ENCODE results near the gene TMEM271.

Gene TMEM271

GRCh38 chr4:590313-590841 is 14.3 kb upstream of the TMEM271 start:
- H3K27ac ChIP-seq (ENCODE audit: low read length): no peak overlapping the region
- no peaks in the 10 kb centered on the region for H3K36me3 ChIP-seq (ENCODE audit: control insufficient read depth in 2 of 2, insufficient read depth in 2 of 2, low read length in 2 of 2)
- peaks cover 0 to 4% of the 10 kb centered on the region in 2 donors for H3K27me3 ChIP-seq (ENCODE audit: control insufficient read depth in 1 of 2, insufficient read depth in 2 of 2, low read length in 2 of 2)
- peaks cover 0 to 4% of the 10 kb centered on the region in 2 donors for H3K9me3 ChIP-seq (ENCODE audit: control insufficient read depth in 2 of 2, low read length in 2 of 2)
- no peak overlapping the region for H3K9ac ChIP-seq (ENCODE audit: low read length in 2 of 2)
- H3K4me3 ChIP-seq (ENCODE audit: low read length in 2 of 2): no peak overlapping the region
- no peaks in the 10 kb centered on the region for H3K4me1 ChIP-seq (ENCODE audit: control insufficient read depth, insufficient read depth, low read length)

DNA sequence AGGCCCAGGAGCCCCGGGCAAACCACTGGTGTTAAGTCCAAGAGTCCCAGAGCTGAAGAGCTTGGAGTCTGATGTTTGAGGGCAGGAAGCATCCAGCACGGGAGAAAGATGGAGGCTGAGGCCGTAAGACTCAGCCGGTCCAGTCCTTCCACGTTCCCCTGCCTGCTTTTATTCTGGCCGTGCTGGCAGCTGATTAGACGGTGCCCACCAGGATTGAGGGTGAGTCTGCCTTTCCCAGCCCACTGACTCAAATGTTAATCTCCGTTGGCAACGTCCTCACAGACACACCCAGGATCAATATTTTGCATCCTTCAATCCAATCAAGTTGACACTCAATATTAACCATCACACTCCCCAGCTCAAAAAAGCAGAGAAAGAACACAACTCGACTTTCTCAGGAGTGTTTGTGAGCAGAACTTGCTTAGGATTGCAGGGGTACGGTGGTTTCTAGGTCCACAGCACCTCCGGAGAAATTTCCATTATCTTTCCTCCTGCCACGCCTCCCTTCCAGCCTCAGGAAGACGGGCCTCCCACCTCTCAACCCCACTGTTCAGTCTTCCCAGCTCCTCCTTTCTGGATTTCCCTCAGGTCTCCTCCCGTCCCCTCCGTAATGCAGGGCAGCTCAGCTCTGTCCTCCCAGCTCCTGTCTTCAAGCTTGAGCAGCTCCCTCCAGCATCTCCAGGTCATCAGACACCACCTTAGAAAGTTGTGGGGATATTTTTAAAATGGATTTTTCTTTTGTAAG is 13.3 kb upstream of the TMEM271 start:
- peaks cover 0 to 4% of the 10 kb centered on the region in 2 donors for H3K27me3 ChIP-seq (ENCODE audit: control insufficient read depth in 1 of 2, insufficient read depth in 2 of 2, low read length in 2 of 2)

GRCh38 chr4:588351-588849 is 12.3 kb upstream of the TMEM271 start:
- Histone ChIP-seq H3K27me3 (ENCODE audit: control insufficient read depth in 1 of 2, insufficient read depth in 2 of 2, low read length in 2 of 2) (peaks cover 0 to 4% of the 10 kb centered on the region in 2 donors), H3K9ac (ENCODE audit: low read length in 2 of 2) (no peak overlapping the region), H3K4me3 (ENCODE audit: low read length in 2 of 2) (no peak overlapping the region), H3K4me1 (ENCODE audit: control insufficient read depth, insufficient read depth, low read length) (no peaks in the 10 kb centered on the region), H3K36me3 (ENCODE audit: control insufficient read depth in 2 of 2, insufficient read depth in 2 of 2, low read length in 2 of 2) (no peaks in the 10 kb centered on the region), H3K27ac (ENCODE audit: low read length) (no peak overlapping the region), H3K9me3 (ENCODE audit: control insufficient read depth in 2 of 2, low read length in 2 of 2) (peaks cover 0 to 4% of the 10 kb centered on the region in 2 donors)

More for the DNA sequence above, 13.3 kb upstream of the TMEM271 start:
- H3K27ac ChIP-seq (ENCODE audit: low read length): no peak overlapping the region
- H3K36me3 ChIP-seq (ENCODE audit: control insufficient read depth in 2 of 2, insufficient read depth in 2 of 2, low read length in 2 of 2): no peaks in the 10 kb centered on the region
- no peak overlapping the region for H3K9ac ChIP-seq (ENCODE audit: low read length in 2 of 2)
- no peaks in the 10 kb centered on the region for H3K4me1 ChIP-seq (ENCODE audit: control insufficient read depth, insufficient read depth, low read length)
- H3K9me3 ChIP-seq (ENCODE audit: control insufficient read depth in 2 of 2, low read length in 2 of 2): peaks cover 0 to 4% of the 10 kb centered on the region in 2 donors
- no peak overlapping the region for H3K4me3 ChIP-seq (ENCODE audit: low read length in 2 of 2)

- Histone ChIP-seq H3K9me3 (ENCODE audit: control insufficient read depth in 2 of 2, low read length in 2 of 2) (peaks cover 0 to 4% of the 10 kb centered on the region in 2 donors), H3K4me3 (ENCODE audit: low read length in 2 of 2) (no peak overlapping the region), H3K27me3 (ENCODE audit: control insufficient read depth in 1 of 2, insufficient read depth in 2 of 2, low read length in 2 of 2) (peaks cover 0 to 4% of the 10 kb centered on the region in 2 donors), H3K4me1 (ENCODE audit: control insufficient read depth, insufficient read depth, low read length) (no peaks in the 10 kb centered on the region), H3K9ac (ENCODE audit: low read length in 2 of 2) (no peak overlapping the region), H3K27ac (ENCODE audit: low read length) (no peak overlapping the region), H3K36me3 (ENCODE audit: control insufficient read depth in 2 of 2, insufficient read depth in 2 of 2, low read length in 2 of 2) (no peaks in the 10 kb centered on the region)
Measured at GRCh38 chr4:587671-588350, 11.7 kb upstream of the TMEM271 start.

DNA sequence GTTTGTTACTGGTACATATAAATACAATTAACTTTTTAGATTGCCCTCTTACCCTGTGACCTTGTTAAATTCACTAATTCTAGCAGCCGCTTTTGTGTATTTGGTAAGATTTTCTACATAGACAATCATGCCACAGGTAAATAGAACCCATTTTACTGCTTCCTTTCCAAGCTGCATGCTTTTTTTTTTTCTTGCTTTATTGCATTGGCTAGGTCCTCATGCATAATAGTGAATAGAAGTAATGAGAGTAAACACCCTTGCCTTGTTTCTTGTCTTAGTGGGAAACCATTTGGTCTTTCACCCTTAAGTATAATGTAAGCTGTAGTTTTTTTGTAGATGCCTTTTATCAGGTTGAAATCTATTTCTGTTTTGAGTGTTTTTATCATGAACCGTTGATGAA is 7.7 kb upstream of the TMEM271 start:
- Histone ChIP-seq H3K9me3 (ENCODE audit: control insufficient read depth in 2 of 2, low read length in 2 of 2) (peaks cover 0 to 4% of the 10 kb centered on the region in 2 donors), H3K9ac (ENCODE audit: low read length in 2 of 2) (no peak overlapping the region), H3K4me3 (ENCODE audit: low read length in 2 of 2) (no peak overlapping the region), H3K4me1 (ENCODE audit: control insufficient read depth, insufficient read depth, low read length) (no peaks in the 10 kb centered on the region), H3K36me3 (ENCODE audit: control insufficient read depth in 2 of 2, insufficient read depth in 2 of 2, low read length in 2 of 2) (no peaks in the 10 kb centered on the region), H3K27me3 (ENCODE audit: control insufficient read depth in 1 of 2, insufficient read depth in 2 of 2, low read length in 2 of 2) (peaks cover 10 to 14% of the 10 kb centered on the region in 2 donors), H3K27ac (ENCODE audit: low read length) (no peak overlapping the region)

DNA sequence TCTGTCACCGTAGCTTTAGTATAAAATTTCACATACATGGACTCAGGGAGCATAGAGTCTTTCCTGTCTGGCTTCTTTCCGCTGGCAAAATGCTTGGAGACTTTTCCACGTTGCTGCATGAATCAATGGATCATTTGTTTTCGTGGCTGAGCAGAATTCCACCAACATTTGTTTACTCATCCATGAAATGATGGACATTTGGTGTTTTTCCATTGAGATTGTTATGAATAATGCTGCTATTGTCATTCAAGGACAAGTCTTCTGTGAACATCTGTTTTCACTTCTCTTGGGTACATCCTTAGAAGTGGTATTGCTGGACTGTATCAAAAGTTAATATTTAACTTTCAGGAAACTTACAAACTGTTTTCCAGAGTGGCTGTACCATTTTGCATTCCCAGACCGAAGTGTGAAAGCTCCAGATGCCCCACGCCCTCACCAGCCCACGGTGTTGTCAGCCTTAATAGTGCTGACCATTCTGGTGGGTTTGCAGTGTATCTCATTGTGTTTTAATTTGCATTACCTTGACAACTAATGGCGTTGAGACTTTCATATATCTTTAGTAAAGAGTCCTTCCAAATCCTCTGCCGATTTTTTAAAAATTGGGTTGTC is 5.8 kb upstream of the TMEM271 start:
- Histone ChIP-seq H3K36me3 (ENCODE audit: control insufficient read depth in 2 of 2, insufficient read depth in 2 of 2, low read length in 2 of 2) (no peaks in the 10 kb centered on the region), H3K4me3 (ENCODE audit: low read length in 2 of 2) (no peak overlapping the region), H3K27ac (ENCODE audit: low read length) (no peak overlapping the region), H3K9ac (ENCODE audit: low read length in 2 of 2) (no peak overlapping the region), H3K9me3 (ENCODE audit: control insufficient read depth in 2 of 2, low read length in 2 of 2) (no peaks in the 10 kb centered on the region), H3K27me3 (ENCODE audit: control insufficient read depth in 1 of 2, insufficient read depth in 2 of 2, low read length in 2 of 2) (peaks cover 27 to 33% of the 10 kb centered on the region in 2 donors), H3K4me1 (ENCODE audit: control insufficient read depth, insufficient read depth, low read length) (no peaks in the 10 kb centered on the region)

- Histone ChIP-seq H3K27me3 (ENCODE audit: control insufficient read depth in 1 of 2, insufficient read depth in 2 of 2, low read length in 2 of 2) (peaks cover 27 to 36% of the 10 kb centered on the region in 2 donors), H3K36me3 (ENCODE audit: control insufficient read depth in 2 of 2, insufficient read depth in 2 of 2, low read length in 2 of 2) (no peaks in the 10 kb centered on the region), H3K4me1 (ENCODE audit: control insufficient read depth, insufficient read depth, low read length) (no peaks in the 10 kb centered on the region), H3K9me3 (ENCODE audit: control insufficient read depth in 2 of 2, low read length in 2 of 2) (no peaks in the 10 kb centered on the region), H3K27ac (ENCODE audit: low read length) (no peak overlapping the region), H3K4me3 (ENCODE audit: low read length in 2 of 2) (no peak overlapping the region), H3K9ac (ENCODE audit: low read length in 2 of 2) (no peak overlapping the region)
Measured at GRCh38 chr4:581181-581580, 5.1 kb upstream of the TMEM271 start.

DNA sequence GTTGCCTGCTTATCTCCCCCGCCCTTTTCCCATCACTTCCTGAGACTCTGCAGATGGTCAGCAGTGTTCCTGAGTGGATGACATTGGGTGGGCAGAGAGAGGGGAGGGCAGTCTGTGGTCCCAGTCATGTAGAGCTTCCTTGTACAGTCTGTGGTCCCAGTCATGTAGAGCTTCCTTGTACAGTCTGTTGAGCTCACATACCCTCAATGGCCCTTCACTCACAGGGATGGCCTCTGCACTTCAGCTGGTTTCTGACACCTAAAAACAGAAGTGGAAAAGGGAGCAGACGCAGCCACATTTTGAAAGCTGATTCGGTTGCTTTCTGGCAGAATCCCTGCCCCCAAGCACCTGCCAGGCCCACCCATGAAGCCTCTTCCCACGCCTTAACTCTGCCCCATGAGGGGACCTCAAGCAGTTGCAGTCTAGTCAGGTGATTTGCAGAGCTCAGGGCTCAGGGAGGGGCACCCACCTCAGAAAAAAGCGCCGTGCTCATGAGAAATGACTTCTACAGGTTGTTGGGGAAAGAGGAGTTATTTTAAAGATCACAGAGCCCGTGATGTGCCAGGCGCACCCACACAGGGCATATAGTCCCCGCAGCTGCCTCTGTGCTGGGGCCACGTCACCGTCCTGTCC is 3.6 kb upstream of the TMEM271 start:
- H3K9ac ChIP-seq (ENCODE audit: low read length in 2 of 2): no peak overlapping the region
- no peaks in the 10 kb centered on the region for H3K36me3 ChIP-seq (ENCODE audit: control insufficient read depth in 2 of 2, insufficient read depth in 2 of 2, low read length in 2 of 2)
- no peak overlapping the region for H3K4me3 ChIP-seq (ENCODE audit: low read length in 2 of 2)
- no peak overlapping the region for H3K27ac ChIP-seq (ENCODE audit: low read length)
- H3K4me1 ChIP-seq (ENCODE audit: control insufficient read depth, insufficient read depth, low read length): peaks cover 3% of the 10 kb centered on the region
- no peaks in the 10 kb centered on the region for H3K9me3 ChIP-seq (ENCODE audit: control insufficient read depth in 2 of 2, low read length in 2 of 2)
- peaks cover 27 to 40% of the 10 kb centered on the region in 2 donors for H3K27me3 ChIP-seq (ENCODE audit: control insufficient read depth in 1 of 2, insufficient read depth in 2 of 2, low read length in 2 of 2)

DNA sequence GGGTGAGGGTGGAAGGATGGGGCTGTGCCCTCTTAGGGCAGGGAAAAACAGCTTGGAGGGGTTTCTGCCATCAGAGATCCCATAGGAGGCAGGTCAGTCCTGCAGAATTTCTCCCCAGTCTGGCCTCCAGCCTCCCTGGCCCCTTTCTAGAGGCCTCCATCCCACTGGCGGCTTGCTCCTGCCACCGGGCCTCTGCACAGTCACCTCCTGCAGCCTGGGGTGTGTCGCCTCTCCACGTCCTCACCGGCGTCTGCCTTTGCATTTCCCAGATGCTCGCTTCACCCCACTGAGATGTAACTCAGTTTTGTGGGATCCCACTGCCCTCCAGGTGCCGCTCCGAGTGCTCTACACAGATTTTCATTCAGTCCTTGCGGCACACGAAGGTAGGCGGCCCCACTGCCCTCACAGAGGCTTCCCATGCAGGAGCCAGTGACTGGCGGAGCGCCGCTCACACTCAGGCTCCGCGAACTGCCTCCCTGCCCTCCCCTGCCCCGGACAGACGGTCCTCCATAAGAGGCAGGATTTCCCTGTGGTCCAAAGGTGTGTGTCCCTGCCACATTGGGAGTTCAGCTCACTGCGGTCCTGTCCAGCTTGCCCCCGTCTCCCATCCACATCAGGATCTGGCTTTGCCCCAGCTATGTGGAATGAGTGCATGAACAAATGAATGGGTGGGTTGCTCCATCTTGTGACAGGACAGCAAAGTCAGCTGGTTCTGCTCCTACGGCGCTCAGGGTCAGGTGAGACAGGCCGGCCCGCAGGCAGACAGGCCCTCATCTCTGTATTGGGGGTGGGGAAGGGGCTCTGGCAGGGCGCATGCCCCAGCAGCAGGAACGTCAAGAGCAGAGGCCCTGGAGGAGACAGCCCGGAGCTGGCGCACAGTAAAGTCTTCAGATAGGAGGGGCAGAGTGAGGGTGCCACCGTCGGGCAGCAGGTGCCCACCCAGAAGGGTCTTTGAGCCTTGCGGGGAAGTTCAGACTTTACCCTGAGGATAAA is 2.7 kb upstream of the TMEM271 start:
- Histone ChIP-seq H3K27ac (ENCODE audit: low read length) (no peak overlapping the region), H3K4me3 (ENCODE audit: low read length in 2 of 2) (no peak overlapping the region), H3K9ac (ENCODE audit: low read length in 2 of 2) (no peak overlapping the region), H3K27me3 (ENCODE audit: control insufficient read depth in 1 of 2, insufficient read depth in 2 of 2, low read length in 2 of 2) (peaks cover 33 to 48% of the 10 kb centered on the region in 2 donors), H3K36me3 (ENCODE audit: control insufficient read depth in 2 of 2, insufficient read depth in 2 of 2, low read length in 2 of 2) (no peaks in the 10 kb centered on the region), H3K9me3 (ENCODE audit: control insufficient read depth in 2 of 2, low read length in 2 of 2) (no peaks in the 10 kb centered on the region), H3K4me1 (ENCODE audit: control insufficient read depth, insufficient read depth, low read length) (peaks cover 4% of the 10 kb centered on the region)

Measured in stomach smooth muscle (tissue), 2 donors.